Measurements from ENCODE around the gene ZNF544.

ZNF544 gene

DNA sequence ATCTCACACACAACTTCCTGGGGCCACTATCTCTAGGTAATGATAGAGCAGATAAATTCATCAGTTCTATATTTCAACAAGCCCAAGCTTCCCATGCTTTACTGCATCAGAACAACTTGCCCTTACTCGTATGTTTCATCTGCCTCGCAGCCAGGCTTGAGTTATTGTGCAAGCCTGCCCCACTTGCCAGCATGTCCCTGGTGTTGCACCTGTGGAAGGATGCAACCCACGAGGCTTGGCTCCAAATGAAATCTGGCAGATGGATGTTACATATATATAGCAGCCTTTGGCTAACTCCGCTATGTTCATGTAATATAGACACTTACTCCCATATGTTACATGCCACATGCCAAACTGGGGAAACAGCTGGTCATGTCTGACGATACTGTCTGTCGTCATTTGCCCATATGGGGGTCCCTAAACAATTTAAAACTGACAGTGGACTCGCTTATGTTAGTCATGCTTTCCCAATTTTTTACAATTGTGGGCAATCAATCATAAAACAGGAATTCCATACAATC lies 82.7 kb downstream of the ZNF544 start:
- no peak for TF ChIP-seq CTCF (IDR thresholded peaks at IDR 0.05; ENCODE audit: insufficient read depth, low read depth, low read length, missing control alignments)
- no peak for DNase-seq (ENCODE audit: low read depth)
- no peak overlapping the region for H3K4me3 ChIP-seq (ENCODE audit: low read depth, low read length)
